GM21576 (cell line): ENCODE results near the gene NUDT14.

ENCODE experiments used
- ATAC-seq: cut with Tn5 transposase; IDR thresholded peaks from one replicate; pipeline ENCODE4 v1.9.1; 2021; ENCODE audit warnings: mild to moderate bottlenecking, moderate library complexity; ENCODE audit not compliant: unreplicated experiment

NUDT14 gene

DNA sequence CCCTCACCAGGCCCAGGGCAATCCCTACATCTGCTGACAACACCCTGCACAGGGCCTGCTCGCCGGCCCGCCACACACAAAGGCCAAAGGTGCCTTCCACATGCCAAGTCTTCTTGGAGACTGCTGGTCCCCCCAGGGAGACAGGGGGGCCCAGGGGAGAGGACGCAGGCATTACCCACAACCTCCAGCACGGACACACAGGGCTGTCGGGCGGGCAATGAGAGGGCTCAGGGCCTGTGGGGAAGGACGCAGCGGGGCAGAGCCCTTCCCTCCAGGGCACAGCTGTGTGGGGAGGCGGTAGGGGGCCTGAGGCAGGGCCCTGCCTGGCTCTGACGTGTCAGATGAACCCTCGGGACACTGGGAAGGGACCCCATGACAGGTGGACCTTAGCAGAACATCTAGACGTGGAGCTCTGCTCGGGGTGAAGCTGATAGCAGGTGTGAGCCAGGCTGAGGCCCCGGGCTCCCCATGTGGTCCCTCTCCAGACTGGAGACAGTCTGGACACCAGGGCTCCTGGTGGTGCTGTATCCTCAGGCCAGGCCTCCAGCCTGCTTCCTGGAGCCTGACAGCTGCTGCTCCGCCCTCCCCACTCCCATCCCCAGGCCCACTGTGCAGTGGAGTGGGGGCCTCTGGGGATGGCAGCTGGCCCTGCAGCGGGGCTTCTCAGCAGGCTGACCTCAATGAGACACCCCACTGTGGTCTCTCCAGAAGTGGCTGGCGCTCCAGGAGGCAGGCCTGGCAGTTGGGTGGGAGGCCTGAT, 31.6 kb upstream of the NUDT14 start:
- no peak for ATAC-seq

DNA sequence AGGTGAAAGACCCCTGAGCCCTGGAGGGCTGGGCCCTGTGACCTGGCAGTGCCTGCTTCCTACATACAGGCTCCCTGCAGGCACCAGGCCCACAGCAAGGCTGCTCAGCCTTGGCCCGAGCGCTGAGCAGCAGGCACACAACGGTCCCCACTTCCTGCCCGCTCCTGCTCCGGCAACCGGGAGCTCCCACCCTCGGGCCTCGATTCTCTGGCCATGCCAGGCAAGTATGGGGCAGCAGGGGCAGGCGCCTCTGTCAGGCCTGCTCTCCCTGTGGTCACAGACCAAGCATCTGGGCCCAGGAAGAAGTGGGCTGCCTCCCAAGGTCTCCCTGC, 30.6 kb upstream of the NUDT14 start:
- no peak for ATAC-seq

DNA sequence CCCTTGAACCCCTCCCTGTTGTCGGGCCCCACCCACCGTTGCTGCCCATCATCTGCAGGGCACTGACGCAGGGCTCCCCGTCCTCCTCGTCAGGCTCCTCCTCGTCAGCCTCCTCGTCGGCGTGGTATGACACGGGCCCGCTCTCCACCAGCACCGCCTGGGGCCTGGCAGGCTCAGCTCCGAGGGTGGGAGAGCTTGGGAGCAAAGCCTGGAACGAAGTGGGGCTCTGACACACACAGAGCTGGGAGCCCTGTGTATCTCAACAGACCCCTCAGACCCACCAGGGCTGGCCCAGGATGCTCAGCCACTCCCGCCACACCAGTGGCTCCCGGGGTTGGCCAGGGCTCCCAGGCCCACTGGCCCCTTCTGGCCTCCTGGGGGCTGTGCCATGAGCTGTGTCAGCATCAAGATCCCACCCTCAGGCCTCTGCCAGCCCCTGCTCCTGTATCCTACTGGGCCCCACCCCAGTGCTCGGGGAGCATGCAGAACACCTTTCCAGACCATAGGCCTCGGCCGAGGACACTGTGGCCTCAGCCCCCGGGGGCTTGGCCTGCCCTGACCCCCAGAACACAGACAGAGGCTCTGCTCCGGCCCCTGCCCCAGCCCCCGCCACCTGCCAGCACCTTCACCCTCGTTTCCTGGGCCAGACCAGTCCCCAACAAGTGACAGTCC, 30.1 kb upstream of the NUDT14 start:
- no peak for ATAC-seq

DNA sequence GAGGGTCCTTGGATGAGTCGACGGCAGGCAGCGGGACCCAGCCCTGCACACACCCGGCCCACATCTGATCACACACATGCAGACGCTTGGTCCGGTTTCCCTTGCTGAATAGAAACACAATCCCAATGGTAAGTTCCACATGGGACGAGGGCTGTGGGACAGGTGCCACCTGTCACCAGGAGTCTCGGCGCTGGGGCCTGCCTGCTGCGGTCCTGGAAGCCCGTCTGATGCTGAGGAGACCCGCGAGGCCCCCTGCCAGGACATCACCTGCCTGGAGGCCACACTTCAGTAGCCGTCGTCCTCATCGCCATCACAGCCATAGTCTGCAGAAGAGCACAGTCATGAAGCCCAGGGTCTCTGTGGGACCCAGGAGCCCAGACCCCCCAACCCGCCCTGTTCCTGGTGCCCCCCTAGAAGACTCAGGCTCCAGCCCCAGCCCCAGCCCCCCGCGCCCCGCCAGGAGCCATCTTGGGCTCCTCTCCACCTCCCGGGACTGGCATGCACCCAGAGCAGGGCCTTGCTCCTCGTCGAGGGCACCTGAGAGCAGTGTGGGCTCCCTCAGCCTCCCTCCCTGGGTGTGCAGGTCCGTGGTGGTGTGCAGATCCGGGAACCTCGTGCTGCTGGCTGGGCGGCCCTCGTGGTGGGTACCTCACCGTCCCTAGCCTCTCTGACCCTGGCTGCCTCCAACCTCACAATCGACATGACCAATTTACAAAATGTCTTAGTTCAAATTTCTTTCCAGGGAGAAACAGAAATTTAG, 29.3 kb upstream of the NUDT14 start:
- ATAC-seq: no peak

DNA sequence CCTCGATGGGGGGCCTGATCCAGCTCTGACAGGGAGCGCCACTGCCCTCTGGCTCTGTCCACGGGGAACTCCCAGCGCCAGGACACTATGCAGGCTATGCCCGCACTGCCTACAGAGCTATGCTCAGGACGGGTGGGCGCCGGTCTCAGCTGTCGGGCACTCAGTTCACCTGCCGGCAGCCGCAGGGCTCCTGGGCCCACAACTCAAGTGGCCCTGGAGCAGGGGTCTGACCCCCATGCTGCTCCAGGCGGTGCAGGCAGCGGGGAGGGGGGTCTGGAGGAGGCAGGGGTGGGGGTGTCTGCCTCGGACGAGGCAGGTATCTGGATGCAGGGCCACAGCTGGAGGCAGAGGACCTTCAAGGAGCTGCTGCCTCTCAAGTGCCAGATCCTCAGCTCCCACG, 28.5 kb upstream of the NUDT14 start:
- ATAC-seq: no peak

DNA sequence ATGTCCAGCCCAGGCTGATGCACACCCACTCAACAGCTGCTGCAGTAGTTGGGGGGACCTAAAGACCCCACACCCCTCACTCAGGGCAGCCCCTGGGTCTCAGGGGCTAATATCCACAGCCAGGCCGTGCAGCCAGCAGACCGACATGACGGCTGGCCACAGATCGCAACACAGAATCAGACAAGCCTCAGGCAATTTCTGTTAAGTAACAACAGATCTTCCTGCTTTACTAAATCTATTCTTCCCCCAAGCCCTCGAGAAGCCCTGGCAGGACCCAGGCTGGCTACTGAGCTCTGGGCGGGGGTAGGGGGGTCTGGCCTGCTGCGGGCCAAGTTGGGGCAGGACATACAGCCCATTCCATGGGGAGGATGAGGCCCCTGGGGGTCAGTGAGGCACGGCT, 28.0 kb upstream of the NUDT14 start:
- ATAC-seq: no peak

DNA sequence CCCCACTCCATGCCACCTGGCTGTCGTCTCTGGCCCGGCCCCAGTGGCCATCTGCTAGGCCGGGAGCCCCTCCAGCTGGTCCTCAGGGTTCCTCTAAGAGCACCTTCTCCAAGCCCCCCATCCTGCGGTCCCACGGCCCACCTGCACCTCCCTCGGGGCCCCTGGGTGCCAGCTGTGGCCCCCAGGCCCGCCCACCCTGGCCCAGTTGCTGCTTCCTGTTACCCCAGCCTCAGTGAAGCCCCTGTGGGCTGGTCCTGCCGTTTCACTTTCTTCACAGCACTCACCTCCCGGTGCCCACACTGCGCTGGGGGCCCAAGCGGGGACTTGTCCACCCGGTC, 27.6 kb upstream of the NUDT14 start:
- ATAC-seq: no peak

DNA sequence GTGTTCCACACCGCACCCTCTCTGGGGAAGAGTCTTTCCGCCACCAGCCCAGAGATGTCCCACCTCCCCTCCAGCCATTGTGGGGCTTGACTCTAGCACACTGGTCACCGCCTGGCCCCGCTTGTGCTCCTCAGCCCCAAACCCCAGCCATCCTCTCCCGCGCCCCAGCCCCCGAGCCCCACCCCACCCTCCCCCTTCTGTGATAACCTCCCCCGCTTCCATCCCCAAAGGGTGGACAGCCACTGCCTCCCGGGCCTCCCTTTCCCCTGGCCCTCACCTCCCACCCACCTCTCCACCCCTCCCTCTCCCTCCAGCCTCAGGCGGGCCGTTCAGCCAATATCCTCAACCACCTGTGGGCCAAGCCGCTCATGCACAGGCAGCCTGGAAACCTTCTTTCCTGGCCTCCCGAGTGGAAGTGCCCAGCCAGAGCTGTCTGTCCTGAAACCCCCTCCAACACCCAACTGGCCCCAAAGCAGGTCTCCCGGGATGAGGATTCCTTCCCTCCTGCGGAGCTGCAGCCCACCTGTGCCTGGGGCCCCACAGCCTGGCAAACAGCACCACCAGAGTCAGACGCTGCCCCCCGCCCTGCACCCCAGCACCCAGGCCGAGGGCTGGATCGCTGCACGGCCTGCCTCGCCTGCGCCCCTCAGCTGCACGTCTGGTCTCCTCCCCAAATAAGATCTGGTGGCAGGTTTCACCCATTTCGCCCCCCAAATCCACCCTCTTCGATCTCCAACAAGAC, 27.1 kb upstream of the NUDT14 start:
- no peak for ATAC-seq

DNA sequence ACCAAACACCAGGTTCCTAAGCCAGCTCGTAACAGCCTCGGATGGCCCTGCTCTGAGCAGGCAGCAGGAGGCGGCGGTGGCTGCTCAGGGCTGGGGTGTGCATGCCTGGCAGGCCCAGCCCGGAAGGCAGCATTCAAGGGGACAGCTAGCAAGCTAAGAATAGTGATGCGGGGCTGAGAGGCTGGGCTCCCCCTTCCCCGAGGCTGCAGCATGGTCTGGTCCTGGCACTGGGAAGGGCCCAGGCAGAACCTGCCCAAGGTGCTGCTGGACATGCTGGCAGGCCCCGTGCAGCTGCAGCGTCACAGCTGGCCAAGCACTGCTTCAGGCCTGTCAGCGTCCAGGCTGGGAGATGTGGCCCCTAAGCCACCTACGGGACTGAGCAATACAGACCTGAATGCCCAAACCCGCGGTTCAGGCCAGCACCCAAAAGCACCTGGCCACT, 26.4 kb upstream of the NUDT14 start:
- ATAC-seq: no peak

DNA sequence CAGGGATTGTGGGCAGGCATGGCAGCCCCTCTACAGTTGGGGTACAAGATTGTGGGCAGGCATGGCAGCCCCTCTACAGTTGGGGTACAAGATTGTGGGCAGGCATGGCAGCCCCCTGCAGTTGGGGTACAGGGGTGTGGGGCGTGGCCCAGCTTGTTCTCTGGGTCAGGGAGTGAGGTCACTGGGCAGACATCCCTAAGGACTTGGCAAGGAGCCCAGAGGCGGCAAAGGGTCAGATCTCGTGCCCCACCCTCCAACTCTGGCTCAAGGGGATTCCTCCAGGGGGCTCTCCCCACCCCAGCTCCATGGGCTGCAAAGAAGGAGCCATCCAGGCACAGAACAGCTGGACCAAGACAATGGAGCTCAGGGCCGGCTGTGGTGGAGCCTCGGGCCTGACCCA, 25.8 kb upstream of the NUDT14 start:
- no peak for ATAC-seq

DNA sequence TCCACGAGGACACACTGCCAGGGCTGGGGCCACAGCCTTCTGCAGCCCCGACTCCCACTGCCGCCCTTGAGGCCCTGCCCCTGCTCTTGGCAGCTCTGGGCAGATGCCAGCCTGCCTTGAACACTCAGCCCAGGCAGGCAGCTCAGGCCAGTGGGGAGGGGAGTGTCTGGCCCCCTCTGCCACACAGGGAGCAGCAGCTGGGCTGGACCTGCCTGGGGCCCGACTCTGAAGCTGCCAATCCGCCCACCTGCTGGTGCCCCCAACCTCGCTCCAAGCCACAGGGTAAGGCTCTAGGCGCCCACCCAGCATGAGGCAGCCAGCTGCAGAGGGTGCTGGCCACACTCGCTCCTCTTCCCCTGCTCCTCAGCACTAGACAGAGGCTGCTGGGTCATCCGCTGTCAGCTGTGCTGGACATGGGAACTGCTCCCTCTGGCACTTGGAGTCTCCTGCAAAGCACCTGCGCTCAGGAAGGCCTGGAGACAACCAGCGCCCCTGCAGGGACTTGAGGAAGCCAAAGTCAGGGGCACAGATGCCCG, 24.6 kb upstream of the NUDT14 start:
- no peak for ATAC-seq

DNA sequence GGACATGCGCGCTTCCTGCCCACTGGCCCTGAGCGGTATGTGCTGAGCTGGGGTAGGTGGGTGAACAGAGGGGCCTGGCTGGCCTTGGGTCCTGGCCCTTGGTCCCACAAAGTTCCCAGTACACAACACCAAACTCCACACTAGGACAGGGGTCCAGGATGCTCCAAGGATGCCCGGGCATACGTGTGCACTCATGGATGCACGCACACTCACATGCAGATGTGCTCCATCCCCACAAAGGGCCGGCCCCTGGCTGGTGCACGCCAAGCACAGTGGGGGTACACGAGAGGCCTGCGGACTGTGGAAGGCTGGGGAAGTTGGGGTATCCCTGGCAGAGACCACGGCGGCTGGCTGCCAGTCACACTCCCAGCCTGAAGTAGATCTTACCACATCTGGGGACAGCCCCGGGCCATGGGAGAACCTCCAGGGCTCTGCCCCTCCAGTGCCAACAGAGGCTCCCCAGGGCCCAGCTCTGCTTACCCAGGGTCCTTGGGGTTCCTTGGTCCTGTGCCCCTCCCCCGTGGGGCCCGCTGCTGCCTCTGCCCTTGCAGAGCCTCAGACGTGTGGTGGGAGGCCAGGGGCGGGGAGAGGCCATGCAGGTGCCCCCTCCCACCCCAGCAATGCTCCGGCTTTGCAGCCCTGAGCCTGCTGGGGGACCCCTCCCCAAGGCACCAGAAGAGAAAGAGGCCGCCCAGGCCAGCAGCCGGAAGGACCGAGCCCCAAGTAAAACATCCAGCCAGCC, 24.0 kb upstream of the NUDT14 start:
- no peak for ATAC-seq

DNA sequence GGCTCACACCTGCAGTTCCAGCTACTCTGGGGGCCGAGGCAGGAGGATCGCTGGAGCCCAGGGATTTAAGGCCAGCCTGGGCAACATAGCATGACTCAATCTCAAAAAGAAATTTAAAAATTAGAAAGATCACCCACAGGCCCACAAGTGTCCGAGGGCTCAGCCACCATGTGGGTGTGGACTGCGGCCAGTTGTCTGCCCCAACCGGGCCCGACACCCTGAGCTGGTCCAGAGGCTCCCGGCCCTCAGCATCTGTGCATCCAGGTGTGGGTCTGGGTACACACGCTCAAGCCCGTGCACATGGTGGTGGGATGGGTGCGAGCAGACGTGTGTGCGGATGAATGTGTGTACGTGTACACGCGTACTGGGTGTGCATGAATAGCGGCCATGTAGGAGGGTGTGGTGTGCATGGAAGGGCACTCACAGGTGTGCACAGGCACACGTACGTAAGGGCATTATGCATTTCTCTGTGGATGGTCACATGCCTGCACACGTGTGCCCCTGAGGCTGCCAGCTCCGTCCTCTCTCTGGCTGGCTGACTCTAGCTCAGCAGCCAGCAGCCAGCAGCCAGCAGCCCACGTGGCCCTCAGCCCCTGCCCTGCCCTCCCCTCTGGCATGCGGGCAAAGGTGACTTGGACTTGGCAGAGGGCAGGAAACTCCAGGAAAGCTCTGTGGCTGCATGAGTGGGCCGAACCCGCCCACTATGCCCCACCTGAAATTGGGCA, 23.3 kb upstream of the NUDT14 start:
- no peak for ATAC-seq

DNA sequence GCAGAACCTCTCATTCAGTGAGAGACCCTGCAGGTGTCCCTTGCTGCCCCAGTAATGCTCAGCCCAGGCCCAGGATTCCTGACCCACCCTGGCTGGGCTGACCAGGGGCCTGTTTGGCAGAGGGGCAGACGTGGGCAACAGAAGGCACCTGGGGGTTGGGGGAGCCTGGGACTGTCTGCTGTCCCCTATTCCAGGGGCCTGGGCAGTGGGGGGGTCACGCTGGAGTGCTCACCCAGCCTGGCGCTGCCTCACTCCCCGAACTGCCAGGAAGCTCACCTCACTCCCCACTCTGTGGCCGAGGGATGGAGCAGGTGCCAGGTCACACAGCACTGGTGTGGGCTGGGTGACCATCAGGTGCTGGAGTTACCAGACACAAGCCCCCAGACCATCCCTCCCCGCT, 22.6 kb upstream of the NUDT14 start:
- no peak for ATAC-seq

DNA sequence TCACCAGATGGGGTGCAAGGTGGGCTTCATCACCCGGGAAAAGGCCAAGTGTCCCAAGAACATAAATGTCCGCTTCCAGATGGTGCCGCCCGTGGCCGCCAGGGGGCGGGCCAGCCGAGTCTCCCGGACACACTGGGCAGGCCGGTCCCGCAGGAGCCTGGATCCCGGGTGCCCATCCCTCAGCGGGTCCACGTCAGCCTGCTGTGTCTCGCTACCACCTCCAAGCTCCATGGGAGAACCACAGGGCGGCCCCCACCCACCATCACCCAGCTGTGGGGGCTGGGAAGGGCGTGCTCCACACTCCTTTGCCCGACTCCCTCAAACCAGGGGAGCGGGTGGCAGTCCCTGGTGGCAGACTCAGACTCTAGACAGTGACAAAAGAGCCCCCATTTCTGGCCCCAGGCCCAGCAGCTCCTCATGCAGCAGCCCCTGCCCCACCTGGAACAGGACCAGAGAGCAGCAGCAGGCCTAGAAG, 22.0 kb upstream of the NUDT14 start:
- ATAC-seq: no peak

DNA sequence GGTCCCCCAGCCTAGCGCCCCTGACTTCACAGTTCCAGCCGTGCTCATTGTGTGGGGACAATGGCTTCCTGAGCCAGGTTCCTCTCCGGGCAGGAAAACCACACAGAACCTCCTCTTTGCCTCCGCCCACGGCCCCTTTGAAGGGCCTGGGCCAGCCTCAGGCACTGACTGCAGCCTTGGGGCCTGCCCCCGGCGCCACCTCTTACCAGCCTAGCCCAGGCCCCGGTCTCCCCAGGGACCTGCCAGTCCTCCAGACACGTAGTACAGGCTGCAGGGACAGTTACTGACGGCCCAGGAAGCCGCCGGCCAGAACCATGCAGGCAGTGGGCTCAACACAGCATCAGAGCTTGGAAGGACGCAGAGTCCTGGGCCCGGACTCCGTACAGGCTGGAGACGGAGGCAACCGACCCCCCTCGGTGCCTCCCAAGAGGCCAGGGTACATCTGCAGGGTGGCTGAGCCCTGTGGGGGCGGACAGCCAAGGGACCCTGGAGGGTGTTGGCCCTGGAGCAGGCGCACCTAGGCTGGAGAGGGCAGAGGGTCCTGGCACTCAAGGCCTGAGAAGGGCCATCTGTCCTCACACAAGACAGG, 20.9 kb upstream of the NUDT14 start:
- no peak for ATAC-seq

DNA sequence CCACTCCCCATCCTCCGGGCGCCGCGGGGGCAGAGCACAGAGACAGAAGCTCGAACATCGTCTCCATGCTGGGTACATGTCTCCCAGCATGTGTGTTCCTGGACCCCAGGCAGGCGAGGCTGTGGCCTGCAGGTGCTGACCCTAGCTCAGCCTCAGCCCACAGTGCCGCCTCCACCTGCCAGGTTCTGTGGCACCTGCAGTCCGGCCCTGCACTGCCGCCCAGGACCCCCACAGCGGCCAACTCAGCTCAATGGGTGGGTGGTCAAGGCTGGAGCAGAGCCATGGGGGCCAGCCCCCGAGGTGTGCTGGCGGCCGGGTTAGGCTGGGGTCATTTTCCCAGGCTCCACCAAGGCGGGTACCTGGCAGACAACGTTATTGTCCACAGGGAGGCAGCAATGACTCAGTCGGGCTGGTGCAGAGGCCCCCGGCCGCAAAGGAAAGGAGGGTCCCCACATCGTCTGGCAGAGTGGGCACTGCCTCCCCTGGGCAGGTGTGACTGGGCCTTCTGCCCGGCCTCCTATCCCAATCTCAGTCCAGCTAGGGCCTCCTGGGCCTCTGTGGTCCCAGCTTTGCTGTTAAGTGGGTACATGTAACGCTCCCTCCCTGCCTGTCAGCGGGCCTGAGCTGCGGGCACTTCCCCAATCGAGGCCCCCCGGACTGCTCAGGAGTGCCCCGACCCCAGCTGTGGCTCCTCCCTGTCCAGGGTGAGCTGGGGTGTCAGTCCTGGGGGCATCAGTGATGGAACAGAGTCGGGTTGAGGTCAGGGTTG, 20.2 kb upstream of the NUDT14 start:
- ATAC-seq: no peak

DNA sequence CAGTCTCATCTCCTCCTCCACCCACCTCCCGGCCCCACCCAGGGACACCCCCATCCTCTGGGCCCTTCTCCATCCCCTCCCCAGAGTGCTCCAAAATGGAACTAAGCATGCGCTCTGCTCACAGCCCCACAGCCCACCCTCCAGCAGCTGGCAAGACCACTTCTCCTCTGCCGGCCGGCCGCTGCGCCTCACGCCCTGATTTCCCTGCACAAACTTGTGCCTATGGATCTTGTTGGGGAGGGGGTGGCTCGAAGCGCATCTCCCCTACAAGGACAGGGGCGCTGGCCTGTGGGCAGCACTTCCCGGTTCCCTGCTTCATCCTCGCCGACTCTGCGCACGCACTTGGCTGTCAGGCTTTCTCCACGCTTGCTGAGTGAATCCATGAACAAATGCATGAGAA, 19.5 kb upstream of the NUDT14 start:
- no peak for ATAC-seq

DNA sequence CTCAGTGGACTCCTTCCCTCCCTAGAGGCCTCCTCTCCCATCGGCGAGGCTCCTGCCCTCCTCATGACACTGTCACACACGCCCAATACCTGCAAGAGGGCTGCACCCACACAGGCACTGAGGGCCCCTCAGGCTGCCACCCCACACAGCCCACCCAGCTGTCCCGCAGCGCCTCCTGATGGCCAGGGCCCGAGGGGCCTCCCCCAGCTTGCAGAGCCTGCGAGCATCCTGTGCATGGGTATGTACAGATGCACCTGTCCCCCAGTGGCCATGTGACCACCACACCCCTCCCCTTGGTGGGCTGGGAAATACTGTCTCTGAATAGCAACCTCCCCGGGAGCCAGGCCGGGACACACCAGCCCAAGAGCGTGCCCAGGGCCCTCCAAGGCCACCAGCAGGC, 19.0 kb upstream of the NUDT14 start:
- ATAC-seq: no peak
